Measurements from ENCODE around the gene CCDC182. TPM values are rescaled to one million over a fixed set of nuclear protein-coding genes. Genes with fewer than 3 reads are reported as not detected.

CCDC182 gene
- total RNA-seq, 1 experiment from 2014 or later: not detected

DNA sequence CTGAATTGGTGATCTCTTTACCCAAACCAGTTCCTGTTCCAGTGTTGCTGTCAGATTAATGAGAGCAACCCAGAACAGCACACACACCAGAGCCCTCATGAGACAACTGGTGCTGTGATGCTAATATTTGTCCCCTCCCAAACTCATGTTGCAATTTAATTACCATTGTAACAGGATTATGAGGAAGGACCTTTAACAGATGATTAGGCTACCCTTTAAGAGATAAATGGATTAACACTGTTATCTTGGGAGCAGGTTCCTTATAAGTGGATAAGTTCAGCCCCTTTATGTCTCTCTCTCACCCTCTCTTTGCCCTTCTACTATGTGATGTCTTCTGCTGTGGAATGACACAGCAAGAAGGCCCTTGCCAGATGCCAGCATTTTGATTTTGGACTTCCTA, 1.1 kb upstream of the CCDC182 start:
- H3K36me3 ChIP-seq (ENCODE audit: insufficient read depth, low read length, poor library complexity, severe bottlenecking): no peaks in the 10 kb centered on the region
- no peak for DNase-seq (ENCODE audit: low spot score)
- CTCF ChIA-PET: interaction anchor here (0.6 kb wide), 1 partner anchor 503 kb away, joined by 3 read pairs; no protein-coding TSS in a partner anchor
- POLR2A ChIA-PET (ENCODE audit: low non-redundant PET): no interaction called here
- intact Hi-C loops (cut with micrococcal nuclease; ENCODE audit: unreplicated experiment): loop anchor here (2.0 to 5.0 kb wide), 2 partner anchors 86 to 615 kb away; no protein-coding TSS in a partner anchor
- H3K27ac ChIP-seq (ENCODE audit: low read depth, low read length, poor library complexity, severe bottlenecking): no peak overlapping the region
- no TSS peak for BruUV-seq (replicated peaks)
- no peaks in the 10 kb centered on the region for H3K9me3 ChIP-seq (ENCODE audit: low read depth, low read length, poor library complexity, severe bottlenecking)
- no peaks in the 10 kb centered on the region for H3K4me1 ChIP-seq (ENCODE audit: insufficient read depth, low read length, poor library complexity, severe bottlenecking)
- no peak overlapping the region for H3K4me3 ChIP-seq (ENCODE audit: low read depth, low read length, poor library complexity, severe bottlenecking)
- no peak for TF ChIP-seq EZH2 (IDR thresholded peaks at IDR 0.05; ENCODE audit: borderline replicate concordance, low read depth, low read length, poor library complexity, severe bottlenecking)
- TF ChIP-seq, protein P1, sequence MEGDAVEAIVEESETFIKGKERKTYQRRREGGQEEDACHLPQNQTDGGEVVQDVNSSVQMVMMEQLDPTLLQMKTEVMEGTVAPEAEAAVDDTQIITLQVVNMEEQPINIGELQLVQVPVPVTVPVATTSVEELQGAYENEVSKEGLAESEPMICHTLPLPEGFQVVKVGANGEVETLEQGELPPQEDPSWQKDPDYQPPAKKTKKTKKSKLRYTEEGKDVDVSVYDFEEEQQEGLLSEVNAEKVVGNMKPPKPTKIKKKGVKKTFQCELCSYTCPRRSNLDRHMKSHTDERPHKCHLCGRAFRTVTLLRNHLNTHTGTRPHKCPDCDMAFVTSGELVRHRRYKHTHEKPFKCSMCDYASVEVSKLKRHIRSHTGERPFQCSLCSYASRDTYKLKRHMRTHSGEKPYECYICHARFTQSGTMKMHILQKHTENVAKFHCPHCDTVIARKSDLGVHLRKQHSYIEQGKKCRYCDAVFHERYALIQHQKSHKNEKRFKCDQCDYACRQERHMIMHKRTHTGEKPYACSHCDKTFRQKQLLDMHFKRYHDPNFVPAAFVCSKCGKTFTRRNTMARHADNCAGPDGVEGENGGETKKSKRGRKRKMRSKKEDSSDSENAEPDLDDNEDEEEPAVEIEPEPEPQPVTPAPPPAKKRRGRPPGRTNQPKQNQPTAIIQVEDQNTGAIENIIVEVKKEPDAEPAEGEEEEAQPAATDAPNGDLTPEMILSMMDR (conservative IDR thresholded peaks at IDR 0.05; ENCODE audit: low read depth, low read length): no peak
- no peaks in the 10 kb centered on the region for H3K27me3 ChIP-seq (replicated peaks; ENCODE audit: insufficient read depth, low read depth, low read length, poor library complexity)

DNA sequence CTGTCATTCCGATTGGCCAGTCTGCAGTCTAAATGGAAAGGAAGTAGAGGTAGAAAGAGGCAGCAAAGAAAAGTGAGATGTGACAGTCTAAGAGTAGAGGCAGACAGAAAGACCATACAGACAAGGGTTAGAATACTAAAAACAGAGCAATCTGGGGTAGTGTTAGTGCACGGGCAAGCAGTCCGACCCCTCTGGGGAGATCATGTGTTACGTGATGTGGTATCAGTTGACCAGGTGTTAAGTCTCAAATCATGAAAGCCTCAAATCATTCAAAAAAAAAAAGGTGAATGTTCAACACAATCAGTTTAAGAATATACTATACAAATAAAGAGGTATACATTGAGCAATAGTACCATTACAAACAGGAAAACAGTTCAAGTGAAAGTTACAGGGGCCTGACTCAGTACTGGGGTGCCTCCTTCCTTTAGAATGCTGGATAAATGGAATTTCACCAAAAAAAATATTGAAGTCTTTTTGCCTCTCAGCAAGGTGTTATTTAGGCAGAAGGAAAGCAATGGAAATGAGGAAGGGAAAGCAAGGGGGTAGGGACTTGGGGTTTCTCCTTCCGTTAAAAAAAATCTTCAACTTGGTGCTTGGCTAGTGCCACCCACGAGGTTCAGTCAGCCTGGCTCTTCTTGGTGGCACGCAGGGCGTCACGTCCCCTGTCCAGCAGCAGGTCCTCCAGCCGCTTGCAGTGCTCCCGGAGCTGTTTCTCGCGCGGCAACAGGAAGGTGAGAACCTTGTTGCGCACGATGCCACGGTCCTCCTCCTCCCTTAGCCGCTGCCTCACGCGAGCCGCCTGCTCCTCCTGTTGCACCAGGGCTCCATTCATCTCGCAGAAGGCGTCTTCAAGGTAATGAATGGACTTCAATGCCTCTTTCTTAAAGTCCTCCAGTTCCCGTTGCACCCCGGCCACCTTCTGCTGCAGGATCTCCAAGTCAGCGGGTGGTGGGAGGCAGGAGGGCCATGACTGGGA, 616 bp downstream of the CCDC182 start:
- ChIA-PET POLR2A (ENCODE audit: low non-redundant PET) (no interaction called here), CTCF (no interaction called here)
- intact Hi-C loops (cut with micrococcal nuclease; ENCODE audit: unreplicated experiment): loop anchor here (5.0 kb wide), 1 partner anchor 88 kb away; no protein-coding TSS in a partner anchor
- Histone ChIP-seq H3K36me3 (ENCODE audit: insufficient read depth, low read length, poor library complexity, severe bottlenecking) (no peaks in the 10 kb centered on the region), H3K27ac (ENCODE audit: low read depth, low read length, poor library complexity, severe bottlenecking) (no peak overlapping the region), H3K4me3 (ENCODE audit: low read depth, low read length, poor library complexity, severe bottlenecking) (no peak overlapping the region), H3K9me3 (ENCODE audit: low read depth, low read length, poor library complexity, severe bottlenecking) (no peaks in the 10 kb centered on the region), H3K4me1 (ENCODE audit: insufficient read depth, low read length, poor library complexity, severe bottlenecking) (no peaks in the 10 kb centered on the region), H3K27me3 (replicated peaks; ENCODE audit: insufficient read depth, low read depth, low read length, poor library complexity) (no peaks in the 10 kb centered on the region)
- TF ChIP-seq, protein P1 (conservative IDR thresholded peaks at IDR 0.05; ENCODE audit: low read depth, low read length): no peak
- TF ChIP-seq EZH2 (IDR thresholded peaks at IDR 0.05; ENCODE audit: borderline replicate concordance, low read depth, low read length, poor library complexity, severe bottlenecking): no peak
- BruUV-seq (replicated peaks): no TSS peak
- DNase-seq (ENCODE audit: low spot score): no peak

DNA sequence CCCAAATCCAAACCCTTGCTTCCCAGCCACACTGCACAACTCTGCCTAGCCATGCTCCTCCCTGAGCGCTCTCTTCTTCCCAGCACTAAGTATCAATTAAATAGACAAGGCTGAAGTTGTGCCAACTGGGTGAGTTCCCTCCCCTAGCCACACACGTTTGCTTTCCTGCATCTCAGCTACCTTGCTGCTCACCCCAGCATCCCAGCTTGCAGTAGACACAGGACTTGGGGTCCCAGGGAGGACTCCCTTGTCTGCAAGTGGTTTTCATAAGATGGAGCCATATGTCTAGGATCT, 4.9 kb downstream of the CCDC182 start:
- H3K27ac ChIP-seq (ENCODE audit: low read depth, low read length, poor library complexity, severe bottlenecking): no peak overlapping the region
- ChIA-PET CTCF (interaction anchor here (1.4 kb wide), 1 partner anchor 497 kb away, joined by 8 read pairs; no protein-coding TSS in a partner anchor), POLR2A (ENCODE audit: low non-redundant PET) (no interaction called here)
- no peak overlapping the region for H3K4me3 ChIP-seq (ENCODE audit: low read depth, low read length, poor library complexity, severe bottlenecking)
- H3K36me3 ChIP-seq (ENCODE audit: insufficient read depth, low read length, poor library complexity, severe bottlenecking): no peaks in the 10 kb centered on the region
- no peaks in the 10 kb centered on the region for H3K4me1 ChIP-seq (ENCODE audit: insufficient read depth, low read length, poor library complexity, severe bottlenecking)
- no peaks in the 10 kb centered on the region for H3K9me3 ChIP-seq (ENCODE audit: low read depth, low read length, poor library complexity, severe bottlenecking)
- no peak for DNase-seq (ENCODE audit: low spot score)
- no TSS peak for BruUV-seq (replicated peaks)
- H3K27me3 ChIP-seq (replicated peaks; ENCODE audit: insufficient read depth, low read depth, low read length, poor library complexity): no peaks in the 10 kb centered on the region
- intact Hi-C loops (cut with micrococcal nuclease; ENCODE audit: unreplicated experiment): loop anchor here (1.0 kb wide), 1 partner anchor 142 kb away; no protein-coding TSS in a partner anchor
- TF ChIP-seq, protein P1 (conservative IDR thresholded peaks at IDR 0.05; ENCODE audit: low read depth, low read length): 0 out of 2 replicates have a peak, but pooled peaks have one; percentile 7
- TF ChIP-seq EZH2 (IDR thresholded peaks at IDR 0.05; ENCODE audit: borderline replicate concordance, low read depth, low read length, poor library complexity, severe bottlenecking): no peak

Data from A673 (cell line).